ENCODE results near the gene MRGPRX2.

GRCh38 chr11:19102521-19102900, 42.0 kb upstream of the MRGPRX2 start:
- TF ChIP-seq POLR2A (IDR thresholded peaks at IDR 0.05; ENCODE audit: low read depth, low read length) (no peak), TAF1 (IDR thresholded peaks at IDR 0.05; ENCODE audit: borderline replicate concordance, low read depth, low read length) (no peak)
